ENCODE results near the gene TRIM44. TPM values are rescaled to one million over a fixed set of nuclear protein-coding genes. Genes with fewer than 3 reads are reported as not detected.

TRIM44 gene
- total RNA-seq, 1 donor from 2014 or later = 53.3 TPM

GRCh38 chr11:35846874-35847273 is 184.3 kb downstream of the TRIM44 start:
- Mint-ChIP-seq H3K27ac (ENCODE audit: unreplicated experiment) (no peak overlapping the region), H3K36me3 (ENCODE audit: unreplicated experiment) (no peaks in the 10 kb centered on the region), H3K9me3 (ENCODE audit: unreplicated experiment) (no peaks in the 10 kb centered on the region), H3K4me3 (ENCODE audit: unreplicated experiment) (no peak overlapping the region), H3K4me1 (ENCODE audit: low read depth, unreplicated experiment) (peaks cover 3% of the 10 kb centered on the region), H3K27me3 (ENCODE audit: unreplicated experiment) (peaks cover 3% of the 10 kb centered on the region)
- DNase-seq = no peak
- TF ChIP-seq, protein P1, sequence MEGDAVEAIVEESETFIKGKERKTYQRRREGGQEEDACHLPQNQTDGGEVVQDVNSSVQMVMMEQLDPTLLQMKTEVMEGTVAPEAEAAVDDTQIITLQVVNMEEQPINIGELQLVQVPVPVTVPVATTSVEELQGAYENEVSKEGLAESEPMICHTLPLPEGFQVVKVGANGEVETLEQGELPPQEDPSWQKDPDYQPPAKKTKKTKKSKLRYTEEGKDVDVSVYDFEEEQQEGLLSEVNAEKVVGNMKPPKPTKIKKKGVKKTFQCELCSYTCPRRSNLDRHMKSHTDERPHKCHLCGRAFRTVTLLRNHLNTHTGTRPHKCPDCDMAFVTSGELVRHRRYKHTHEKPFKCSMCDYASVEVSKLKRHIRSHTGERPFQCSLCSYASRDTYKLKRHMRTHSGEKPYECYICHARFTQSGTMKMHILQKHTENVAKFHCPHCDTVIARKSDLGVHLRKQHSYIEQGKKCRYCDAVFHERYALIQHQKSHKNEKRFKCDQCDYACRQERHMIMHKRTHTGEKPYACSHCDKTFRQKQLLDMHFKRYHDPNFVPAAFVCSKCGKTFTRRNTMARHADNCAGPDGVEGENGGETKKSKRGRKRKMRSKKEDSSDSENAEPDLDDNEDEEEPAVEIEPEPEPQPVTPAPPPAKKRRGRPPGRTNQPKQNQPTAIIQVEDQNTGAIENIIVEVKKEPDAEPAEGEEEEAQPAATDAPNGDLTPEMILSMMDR (IDR thresholded peaks at IDR 0.05; ENCODE audit: partially characterized antibody, unreplicated experiment) = no peak

DNA sequence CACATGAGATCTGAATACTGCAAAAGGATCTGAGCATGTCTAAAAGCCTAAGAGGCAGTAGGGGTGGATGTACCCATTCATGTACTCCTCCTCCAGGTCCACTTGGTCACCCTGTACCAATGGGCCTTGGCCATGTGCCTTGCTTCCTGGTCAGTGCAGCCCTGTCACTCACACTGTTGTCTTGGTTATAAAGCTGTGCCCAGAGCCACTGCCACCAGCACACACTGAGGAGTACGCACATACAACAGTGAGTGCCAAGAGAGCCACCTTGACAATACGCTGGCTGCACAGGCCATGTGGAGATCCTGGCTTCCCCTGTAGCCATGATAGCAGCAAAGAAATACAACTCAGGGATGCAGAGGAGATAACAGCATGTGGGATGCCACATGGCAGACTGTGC is 184.9 kb downstream of the TRIM44 start:
- no peaks in the 10 kb centered on the region for H3K9me3 Mint-ChIP-seq (ENCODE audit: unreplicated experiment)
- no peak for DNase-seq
- H3K27ac Mint-ChIP-seq (ENCODE audit: unreplicated experiment) = no peak overlapping the region
- peaks cover 5% of the 10 kb centered on the region for H3K27me3 Mint-ChIP-seq (ENCODE audit: unreplicated experiment)
- H3K4me1 Mint-ChIP-seq (ENCODE audit: low read depth, unreplicated experiment) = peaks cover 8% of the 10 kb centered on the region
- TF ChIP-seq, protein P1 (IDR thresholded peaks at IDR 0.05; ENCODE audit: partially characterized antibody, unreplicated experiment) = no peak
- H3K36me3 Mint-ChIP-seq (ENCODE audit: unreplicated experiment) = no peaks in the 10 kb centered on the region
- no peak overlapping the region for H3K4me3 Mint-ChIP-seq (ENCODE audit: unreplicated experiment)

GRCh38 chr11:35848616-35849015 is 186.0 kb downstream of the TRIM44 start:
- peaks cover under 1% of the 10 kb centered on the region for H3K9me3 Mint-ChIP-seq (ENCODE audit: unreplicated experiment)
- H3K27me3 Mint-ChIP-seq (ENCODE audit: unreplicated experiment) = peaks cover 5% of the 10 kb centered on the region
- H3K36me3 Mint-ChIP-seq (ENCODE audit: unreplicated experiment) = no peaks in the 10 kb centered on the region
- TF ChIP-seq, protein P1 (IDR thresholded peaks at IDR 0.05; ENCODE audit: partially characterized antibody, unreplicated experiment) = no peak
- no peak overlapping the region for H3K4me3 Mint-ChIP-seq (ENCODE audit: unreplicated experiment)
- H3K4me1 Mint-ChIP-seq (ENCODE audit: low read depth, unreplicated experiment) = peaks cover 8% of the 10 kb centered on the region
- no peak for DNase-seq
- H3K27ac Mint-ChIP-seq (ENCODE audit: unreplicated experiment) = no peak overlapping the region

DNA sequence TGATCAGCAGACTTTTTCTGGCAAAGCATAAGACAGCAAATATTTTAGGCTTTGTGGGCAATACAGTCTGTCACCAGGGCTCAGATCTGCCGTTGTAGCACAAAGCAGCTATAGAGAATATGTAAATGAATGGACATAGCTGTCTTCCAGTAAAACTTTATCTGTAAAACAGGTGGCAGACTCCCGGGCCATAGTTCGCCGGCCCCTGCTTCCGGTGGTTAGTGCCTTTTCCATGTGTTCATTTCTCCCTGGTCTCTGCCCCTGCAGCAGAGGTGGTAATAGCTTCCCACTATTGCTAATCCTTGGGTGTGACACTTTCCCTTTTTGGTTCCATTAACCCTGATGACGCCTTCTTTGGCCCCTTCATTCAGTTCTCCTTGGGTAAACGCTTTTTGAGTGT is 187.6 kb downstream of the TRIM44 start:
- no peak for DNase-seq
- H3K4me1 Mint-ChIP-seq (ENCODE audit: low read depth, unreplicated experiment) = peaks cover 15% of the 10 kb centered on the region
- no peaks in the 10 kb centered on the region for H3K36me3 Mint-ChIP-seq (ENCODE audit: unreplicated experiment)
- TF ChIP-seq, protein P1 (IDR thresholded peaks at IDR 0.05; ENCODE audit: partially characterized antibody, unreplicated experiment) = no peak
- no peak overlapping the region for H3K27ac Mint-ChIP-seq (ENCODE audit: unreplicated experiment)
- H3K4me3 Mint-ChIP-seq (ENCODE audit: unreplicated experiment) = no peak overlapping the region
- peaks cover 5% of the 10 kb centered on the region for H3K27me3 Mint-ChIP-seq (ENCODE audit: unreplicated experiment)
- H3K9me3 Mint-ChIP-seq (ENCODE audit: unreplicated experiment) = peaks cover 11% of the 10 kb centered on the region

- Mint-ChIP-seq H3K27ac (ENCODE audit: unreplicated experiment) (no peak overlapping the region), H3K36me3 (ENCODE audit: unreplicated experiment) (peaks cover 2% of the 10 kb centered on the region), H3K27me3 (ENCODE audit: unreplicated experiment) (peaks cover 5% of the 10 kb centered on the region), H3K4me3 (ENCODE audit: unreplicated experiment) (no peak overlapping the region), H3K9me3 (ENCODE audit: unreplicated experiment) (peaks cover 11% of the 10 kb centered on the region), H3K4me1 (ENCODE audit: low read depth, unreplicated experiment) (peaks cover 15% of the 10 kb centered on the region)
- DNase-seq = no peak
- TF ChIP-seq, protein P1 (IDR thresholded peaks at IDR 0.05; ENCODE audit: partially characterized antibody, unreplicated experiment) = no peak
Observed at GRCh38 chr11:35851342-35851741, 188.8 kb downstream of the TRIM44 start.

All from glutamatergic neuron (in vitro differentiated cells).